IgD-negative memory B cell (primary cell): ENCODE data around the gene CAPS. TPM values are rescaled to one million over a fixed set of nuclear protein-coding genes. Genes with fewer than 3 reads are reported as not detected.

Experiments
- H3K27ac Mint-ChIP-seq, 3 donors: one replicate each; pipeline ENCODE4 v1.8.0; 2020 to 2022; ENCODE audit warnings: mild to moderate bottlenecking in 3 of 3, mixed read lengths in 3 of 3, moderate library complexity in 1 of 3
- H3K27me3 Mint-ChIP-seq: one replicate; pipeline ENCODE4 v1.8.0; 2021; ENCODE audit warnings: mixed read lengths
- H3K36me3 Mint-ChIP-seq: one replicate; pipeline ENCODE4 v1.8.0; 2020; ENCODE audit warnings: mild to moderate bottlenecking, mixed read lengths
- H3K4me1 Mint-ChIP-seq, 3 donors: one replicate each; pipeline ENCODE4 v1.8.0; 2020 to 2022; ENCODE audit warnings: mixed read lengths in 3 of 3, mild to moderate bottlenecking in 1 of 3
- H3K4me3 Mint-ChIP-seq, 4 donors: one replicate each; pipeline ENCODE4 v1.8.0; 2020 to 2022; ENCODE audit warnings: mild to moderate bottlenecking in 4 of 4, mixed read lengths in 4 of 4, moderate library complexity in 3 of 4
- H3K9me3 Mint-ChIP-seq, 3 donors: one replicate each; pipeline ENCODE4 v1.8.0; 2020 to 2021; ENCODE audit warnings: mixed read lengths in 3 of 3, mild to moderate bottlenecking in 1 of 3
- polyA plus RNA-seq: library from polyadenylated mRNA; unstranded; fragments of 300-500 nt; fragmentation: Illumina TruSeq; gene quantifications from one replicate; pipeline ENCODE4 v1.2.3, GENCODE V29; 2021

CAPS gene
- polyA plus RNA-seq, 1 donor from 2014 or later = 3.7 TPM

GRCh38 chr19:5914946-5915781 is 1.1 kb downstream of the CAPS start:
- H3K27ac Mint-ChIP-seq = no peak overlapping the region
- no peaks in the 10 kb centered on the region for H3K27me3 Mint-ChIP-seq
- H3K4me1 Mint-ChIP-seq = no peaks in the 10 kb centered on the region
- no peaks in the 10 kb centered on the region for H3K9me3 Mint-ChIP-seq
- peaks cover 3% of the 10 kb centered on the region for H3K36me3 Mint-ChIP-seq
- no peak overlapping the region for H3K4me3 Mint-ChIP-seq

- Mint-ChIP-seq H3K36me3 (peaks cover 3% of the 10 kb centered on the region), H3K9me3 (no peaks in the 10 kb centered on the region), H3K27me3 (no peaks in the 10 kb centered on the region), H3K4me3 (no peak overlapping the region), H3K27ac (no peak overlapping the region), H3K4me1 (no peaks in the 10 kb centered on the region)
Measured at GRCh38 chr19:5915782-5916165, 1.7 kb downstream of the CAPS start.

- no peaks in the 10 kb centered on the region for H3K4me1 Mint-ChIP-seq
- no peak overlapping the region for H3K27ac Mint-ChIP-seq
- no peaks in the 10 kb centered on the region for H3K9me3 Mint-ChIP-seq
- H3K36me3 Mint-ChIP-seq = peaks cover 3% of the 10 kb centered on the region
- no peaks in the 10 kb centered on the region for H3K27me3 Mint-ChIP-seq
- H3K4me3 Mint-ChIP-seq = no peak overlapping the region
Measured at GRCh38 chr19:5916181-5916708, 2.2 kb downstream of the CAPS start.

GRCh38 chr19:5917431-5918107 is 3.5 kb downstream of the CAPS start:
- H3K27me3 Mint-ChIP-seq = no peaks in the 10 kb centered on the region
- H3K4me3 Mint-ChIP-seq = no peak overlapping the region
- H3K36me3 Mint-ChIP-seq = peaks cover 3% of the 10 kb centered on the region
- H3K9me3 Mint-ChIP-seq = no peaks in the 10 kb centered on the region
- H3K27ac Mint-ChIP-seq = no peak overlapping the region
- H3K4me1 Mint-ChIP-seq = no peaks in the 10 kb centered on the region

- H3K36me3 Mint-ChIP-seq = peaks cover 3% of the 10 kb centered on the region
Measured at GRCh38 chr19:5918463-5919079, 4.5 kb downstream of the CAPS start.

GRCh38 chr19:5921516-5922160 is 7.6 kb downstream of the CAPS start:
- Mint-ChIP-seq H3K27ac (no peak overlapping the region), H3K27me3 (no peaks in the 10 kb centered on the region), H3K36me3 (peaks cover 3% of the 10 kb centered on the region), H3K4me1 (peaks cover 0 to 2% (median 0%) of the 10 kb centered on the region in 3 donors), H3K4me3 (no peak overlapping the region), H3K9me3 (no peaks in the 10 kb centered on the region)

More at GRCh38 chr19:5918463-5919079, 4.5 kb downstream of the CAPS start:
- H3K4me1 Mint-ChIP-seq = no peaks in the 10 kb centered on the region
- H3K4me3 Mint-ChIP-seq = no peak overlapping the region
- H3K9me3 Mint-ChIP-seq = no peaks in the 10 kb centered on the region
- H3K27ac Mint-ChIP-seq = no peak overlapping the region
- no peaks in the 10 kb centered on the region for H3K27me3 Mint-ChIP-seq

- Mint-ChIP-seq H3K27ac (no peak overlapping the region), H3K4me3 (no peak overlapping the region)
Measured at GRCh38 chr19:5922161-5922545, 8.1 kb downstream of the CAPS start.

GRCh38 chr19:5923356-5923755 is 9.3 kb downstream of the CAPS start:
- H3K27me3 Mint-ChIP-seq = no peaks in the 10 kb centered on the region
- H3K9me3 Mint-ChIP-seq = no peaks in the 10 kb centered on the region
- H3K4me1 Mint-ChIP-seq = peaks cover 0 to 9% (median 8%) of the 10 kb centered on the region in 3 donors
- H3K36me3 Mint-ChIP-seq = peaks cover 3% of the 10 kb centered on the region
- no peak overlapping the region for H3K4me3 Mint-ChIP-seq
- H3K27ac Mint-ChIP-seq = no peak overlapping the region

More at GRCh38 chr19:5922161-5922545, 8.1 kb downstream of the CAPS start:
- no peaks in the 10 kb centered on the region for H3K9me3 Mint-ChIP-seq
- peaks cover 0 to 2% (median 0%) of the 10 kb centered on the region in 3 donors for H3K4me1 Mint-ChIP-seq
- no peaks in the 10 kb centered on the region for H3K27me3 Mint-ChIP-seq
- H3K36me3 Mint-ChIP-seq = peaks cover 3% of the 10 kb centered on the region

GRCh38 chr19:5925830-5926427 is 11.9 kb downstream of the CAPS start:
- no peak overlapping the region for H3K4me3 Mint-ChIP-seq

GRCh38 chr19:5926641-5927440 is 12.8 kb downstream of the CAPS start:
- Mint-ChIP-seq H3K36me3 (peaks cover 3% of the 10 kb centered on the region), H3K27me3 (no peaks in the 10 kb centered on the region), H3K9me3 (no peaks in the 10 kb centered on the region), H3K4me1 (peaks cover 0 to 10% (median 9%) of the 10 kb centered on the region in 3 donors), H3K4me3 (peak overlapping the region in 1 of 4 donors; percentile 27), H3K27ac (no peak overlapping the region)

More at GRCh38 chr19:5925830-5926427, 11.9 kb downstream of the CAPS start:
- Mint-ChIP-seq H3K36me3 (peaks cover 3% of the 10 kb centered on the region), H3K27me3 (no peaks in the 10 kb centered on the region), H3K9me3 (no peaks in the 10 kb centered on the region), H3K4me1 (peaks cover 0 to 10% (median 9%) of the 10 kb centered on the region in 3 donors), H3K27ac (no peak overlapping the region)

- H3K27me3 Mint-ChIP-seq = no peaks in the 10 kb centered on the region
- peaks cover 3% of the 10 kb centered on the region for H3K36me3 Mint-ChIP-seq
- peaks cover 0 to 10% (median 9%) of the 10 kb centered on the region in 3 donors for H3K4me1 Mint-ChIP-seq
- H3K4me3 Mint-ChIP-seq = no peak overlapping the region
- no peaks in the 10 kb centered on the region for H3K9me3 Mint-ChIP-seq
- H3K27ac Mint-ChIP-seq = peak overlapping the region in 1 of 3 donors; percentile 39
Measured at GRCh38 chr19:5927441-5927821, 13.4 kb downstream of the CAPS start.

- Mint-ChIP-seq H3K9me3 (no peaks in the 10 kb centered on the region), H3K27me3 (no peaks in the 10 kb centered on the region), H3K27ac (no peak overlapping the region), H3K4me3 (no peak overlapping the region), H3K4me1 (peaks cover 0 to 9% (median 9%) of the 10 kb centered on the region in 3 donors), H3K36me3 (peaks cover 3% of the 10 kb centered on the region)
Measured at GRCh38 chr19:5929179-5929578, 15.1 kb downstream of the CAPS start.

- Mint-ChIP-seq H3K27me3 (no peaks in the 10 kb centered on the region), H3K27ac (no peak overlapping the region), H3K4me3 (no peak overlapping the region), H3K9me3 (no peaks in the 10 kb centered on the region), H3K4me1 (peaks cover 0 to 10% (median 9%) of the 10 kb centered on the region in 3 donors), H3K36me3 (peaks cover 3% of the 10 kb centered on the region)
Measured at GRCh38 chr19:5929625-5930024, 15.6 kb downstream of the CAPS start.

- H3K27ac Mint-ChIP-seq = no peak overlapping the region
- no peaks in the 10 kb centered on the region for H3K27me3 Mint-ChIP-seq
Measured at GRCh38 chr19:5931251-5931650, 17.2 kb downstream of the CAPS start.

More at GRCh38 chr19:5931251-5931650, 17.2 kb downstream of the CAPS start:
- Mint-ChIP-seq H3K9me3 (no peaks in the 10 kb centered on the region), H3K4me3 (no peak overlapping the region), H3K36me3 (peaks cover 3% of the 10 kb centered on the region), H3K4me1 (peaks cover 0 to 11% (median 9%) of the 10 kb centered on the region in 3 donors)
